Left ventricle myocardium superior (tissue), 1 donor: ENCODE results near the gene RELT. TPM values are rescaled to one million over a fixed set of nuclear protein-coding genes. Genes with fewer than 3 reads are reported as not detected.
A peak's percentile ranks its signal among the peaks of the same experiment; 100 is the strongest.

Experiments used
- ATAC-seq: fragments of 200-7000 bp; cut with Tn5 transposase; one replicate; pipeline ENCODE4 v1.9.1; 2020; ENCODE audit warnings: mild to moderate bottlenecking, moderate library complexity
- DNase-seq: peaks from one replicate; pipeline ENCODE4 v3.0.0-alpha.2; 2020
- intact Hi-C: fragments of 100-400 bp; cut with micrococcal nuclease; formaldehyde crosslinking; loops from one replicate; pipeline ENCODE4 v1.11.0; 2022
- total RNA-seq: library from RNA; stranded (reverse); fragmentation: NEBNext Ultra II Directional; extraction: Animal tissue kit (Norgen Biotek cat#: 25700); gene quantifications from one replicate; pipeline ENCODE4 v1.2.1, GENCODE V29; 2021
- donor health status: DM: no; HTN: yes; CAD: no; lungs with severe emphysema.

The RELT gene
- total RNA-seq, 1 donor from 2014 or later: 1.8 TPM

DNA sequence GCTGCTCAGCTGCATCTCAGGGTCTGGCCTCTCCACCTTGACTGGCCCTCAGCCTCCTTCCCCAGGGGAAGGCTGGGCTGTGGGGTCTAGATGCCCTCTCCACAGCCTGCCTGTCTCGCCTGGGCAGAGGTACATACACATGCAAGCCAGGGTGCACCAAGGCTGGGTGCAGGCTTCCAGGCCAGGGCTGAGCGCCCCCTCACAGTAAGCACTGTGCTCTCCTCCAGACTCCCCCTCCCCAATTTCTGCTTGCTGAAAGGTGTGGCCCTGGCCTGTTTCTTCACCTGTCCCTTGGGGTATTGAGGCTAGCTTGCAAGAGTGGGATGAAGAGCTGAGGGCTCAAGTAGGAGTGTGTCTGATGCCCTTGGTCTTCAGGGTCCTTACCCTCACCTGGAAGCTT, 22.5 kb downstream of the RELT start:
- ATAC-seq: no peak
- intact Hi-C loops: no loop called here
- no peak for DNase-seq

DNA sequence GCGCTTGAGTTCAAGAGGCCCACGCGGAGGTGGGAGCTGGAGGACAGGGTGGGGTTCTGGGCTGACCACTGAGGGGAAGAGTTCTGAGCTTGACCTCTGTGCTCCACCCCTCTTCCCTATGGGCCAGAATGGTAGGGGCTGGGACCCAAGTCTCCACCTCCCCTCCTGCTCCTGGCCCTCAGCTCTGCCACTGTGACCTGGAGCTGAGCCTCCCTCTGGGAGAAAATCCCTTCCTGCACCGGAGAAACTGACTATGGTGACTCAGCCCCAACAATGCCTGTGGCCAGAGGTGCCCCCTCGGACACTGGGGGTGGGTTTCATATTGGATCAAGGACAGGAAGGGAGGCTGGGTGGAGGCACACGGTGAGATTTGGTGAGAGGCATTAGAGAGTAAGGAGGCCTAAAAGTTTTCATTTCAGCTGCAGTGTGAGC, 23.0 kb downstream of the RELT start:
- ATAC-seq: peak; percentile 33
- intact Hi-C loops: no loop called here
- no peak for DNase-seq

- DNase-seq: no peak
- no peak for ATAC-seq
- intact Hi-C loops: loop anchor here (10.0 kb wide), 1 partner anchor 265 kb away; no protein-coding TSS in a partner anchor
Measured at GRCh38 chr11:73399636-73400035, 23.4 kb downstream of the RELT start.

GRCh38 chr11:73400293-73400692, 24.1 kb downstream of the RELT start:
- ATAC-seq (no peak), DNase-seq (no peak)
- intact Hi-C loops: loop anchor here (10.0 kb wide), 1 partner anchor 265 kb away; no protein-coding TSS in a partner anchor

DNA sequence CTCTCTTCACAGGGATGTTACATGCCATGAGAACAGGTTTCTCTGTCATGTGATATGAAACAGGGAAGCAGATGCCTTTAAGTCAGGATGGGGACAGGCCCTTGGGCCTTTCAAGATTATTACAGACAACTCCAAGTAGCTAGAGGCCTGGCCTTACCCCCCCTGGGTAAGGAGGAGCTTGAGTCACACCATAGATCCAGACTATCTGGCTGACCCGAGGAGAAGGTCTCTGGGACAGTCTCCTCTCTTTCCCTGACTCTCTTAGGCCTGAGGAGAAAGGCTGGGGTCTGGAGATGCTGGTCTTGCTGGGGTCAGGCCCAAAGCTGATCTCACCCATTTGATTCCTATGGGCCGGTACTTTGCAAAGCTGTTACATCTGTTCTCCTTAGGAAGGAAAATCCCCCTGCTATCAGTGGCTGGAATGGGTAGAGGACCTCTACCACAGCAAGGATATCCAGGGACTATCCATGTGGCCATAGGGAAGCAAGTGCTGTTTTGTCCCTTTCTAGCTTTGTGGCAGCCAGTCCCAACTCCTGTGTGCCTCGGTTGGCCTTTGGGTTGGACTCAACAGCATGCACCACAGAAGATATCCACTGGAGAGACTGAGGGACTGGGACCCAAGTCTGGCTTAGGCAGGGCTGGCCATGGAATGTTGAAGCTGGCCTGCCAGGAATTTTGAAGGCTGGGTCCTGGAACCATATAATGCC, 25.2 kb downstream of the RELT start:
- intact Hi-C loops: loop anchor here (10.0 kb wide), 1 partner anchor 263 kb away; no protein-coding TSS in a partner anchor
- ATAC-seq (no peak), DNase-seq (no peak)

DNA sequence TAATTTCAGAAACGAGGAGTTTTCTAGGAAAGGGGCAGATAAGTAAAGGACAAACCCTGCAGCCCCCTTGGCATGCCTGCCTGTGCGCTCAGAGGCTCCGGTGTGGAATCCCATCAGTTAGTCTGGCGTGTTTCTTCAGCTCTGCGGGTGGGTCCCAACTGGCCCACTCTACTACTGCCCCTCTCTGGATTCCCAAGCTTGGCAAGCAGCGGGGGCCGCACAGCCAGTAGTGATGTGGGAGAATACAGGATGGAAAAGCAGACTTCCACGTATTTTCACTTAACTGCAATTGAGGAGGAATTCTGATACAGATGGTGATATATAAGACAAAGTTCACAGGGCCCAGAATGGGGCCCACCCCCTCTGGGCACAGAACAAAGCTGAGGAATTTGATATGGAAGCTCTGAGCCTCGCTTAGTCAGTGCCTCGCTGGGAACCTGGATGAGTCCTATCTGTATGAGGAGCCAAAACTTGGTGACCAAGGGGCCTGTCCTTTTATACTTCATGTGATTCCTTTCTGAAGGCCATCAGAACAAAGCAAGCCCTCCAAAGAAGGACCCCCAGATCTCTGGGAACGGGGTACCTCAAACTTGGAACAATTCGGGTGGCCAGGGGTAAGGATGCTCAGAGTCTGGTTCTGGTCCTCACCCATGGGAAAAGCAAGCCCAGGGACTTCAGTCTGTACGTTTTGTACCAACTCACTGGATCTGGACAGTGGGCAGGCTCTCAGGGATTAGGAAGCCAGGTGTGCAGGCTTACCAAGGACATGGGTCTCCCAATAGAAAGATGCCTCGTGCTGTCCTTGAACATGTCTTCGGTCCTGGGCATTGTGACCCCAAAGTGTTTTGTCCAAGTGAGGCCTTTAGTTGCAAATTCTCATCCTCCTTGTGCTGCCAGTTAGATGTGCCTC, 26.0 kb downstream of the RELT start:
- intact Hi-C loops: loop anchor here (10.0 kb wide), 1 partner anchor 263 kb away; no protein-coding TSS in a partner anchor
- DNase-seq: no peak
- ATAC-seq: no peak

GRCh38 chr11:73402834-73403185, 26.6 kb downstream of the RELT start:
- DNase-seq (no peak), ATAC-seq (no peak)
- intact Hi-C loops: loop anchor here (10.0 kb wide), 1 partner anchor 262 kb away; no protein-coding TSS in a partner anchor

DNA sequence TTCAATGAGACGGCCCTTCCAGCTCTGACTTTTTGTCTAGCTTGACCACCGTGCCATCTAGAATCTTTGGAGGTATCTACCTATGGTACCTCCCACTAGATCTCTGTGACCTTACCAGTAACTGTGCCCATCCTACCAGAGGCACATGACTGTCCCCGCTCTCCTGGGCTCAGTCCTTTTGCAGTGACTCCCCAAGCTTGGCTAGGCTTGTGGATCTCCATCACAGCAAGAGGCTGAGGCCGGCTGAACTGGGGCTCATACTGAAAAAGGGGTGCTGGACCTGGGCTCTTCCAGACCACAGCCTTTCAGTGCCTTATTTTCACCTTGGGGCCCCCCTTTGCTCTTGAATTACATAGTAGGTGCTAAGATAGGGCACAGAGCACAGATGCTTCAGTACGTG, 27.3 kb downstream of the RELT start:
- peak; percentile 14 for ATAC-seq
- intact Hi-C loops: loop anchor here (10.0 kb wide), 1 partner anchor 261 kb away; no protein-coding TSS in a partner anchor

DNA sequence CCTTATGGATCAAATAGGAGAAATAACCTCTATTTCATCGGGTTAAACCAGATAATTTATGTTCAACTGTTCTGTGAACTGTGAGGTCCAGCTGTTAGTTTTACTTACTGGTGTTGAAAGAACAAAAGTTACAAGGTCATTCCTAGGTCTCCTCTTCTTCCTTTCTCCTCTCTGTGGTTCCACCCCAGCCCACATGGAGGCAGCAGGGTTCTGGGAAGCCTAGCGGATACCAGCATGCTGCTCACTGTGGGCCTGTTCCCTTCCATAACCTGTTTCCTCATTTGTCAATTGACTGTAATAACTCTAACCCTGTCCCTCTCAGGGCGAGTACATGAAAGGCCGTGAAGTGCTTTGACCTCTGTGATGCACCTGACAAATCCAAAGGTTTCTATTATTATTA, 27.8 kb downstream of the RELT start:
- DNase-seq (peak; percentile 81), ATAC-seq (peak; percentile 92)
- intact Hi-C loops: loop anchor here (10.0 kb wide), 1 partner anchor 261 kb away; no protein-coding TSS in a partner anchor

More for the DNA sequence above, 27.3 kb downstream of the RELT start:
- DNase-seq: no peak

DNA sequence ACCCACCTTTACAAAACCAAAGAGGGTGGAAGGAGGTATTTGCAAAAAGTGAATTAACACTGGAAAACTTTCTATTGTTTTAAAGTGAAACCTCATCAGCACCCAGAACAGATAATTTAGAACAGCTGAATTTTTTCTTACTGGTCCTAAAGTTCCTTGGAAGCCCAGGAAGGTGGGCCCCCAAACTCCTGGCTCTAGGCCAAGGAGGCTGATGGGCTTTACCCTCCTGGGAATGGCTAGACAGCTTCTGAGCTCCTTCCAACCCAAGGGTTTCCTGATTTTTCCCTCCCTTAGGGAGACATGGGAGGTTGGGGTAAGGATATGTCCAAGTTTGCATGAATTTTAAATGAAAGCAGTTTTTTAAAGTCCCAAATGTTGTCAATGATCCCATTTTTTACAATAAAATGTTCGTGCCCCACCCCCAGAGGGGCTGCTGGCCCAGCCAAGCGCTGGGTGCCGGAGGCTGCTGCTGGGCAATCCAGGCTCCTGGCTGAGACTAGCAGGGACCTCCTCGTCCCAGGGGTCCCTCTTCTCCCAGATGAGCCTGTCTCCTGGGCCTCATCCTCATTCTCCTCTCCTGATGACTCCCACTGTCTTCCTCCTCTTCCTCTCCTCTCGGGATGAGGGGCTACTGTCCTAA, 28.4 kb downstream of the RELT start:
- intact Hi-C loops: loop anchor here (10.0 kb wide), 1 partner anchor 260 kb away; no protein-coding TSS in a partner anchor
- DNase-seq (no peak), ATAC-seq (no peak)

- DNase-seq (no peak), ATAC-seq (no peak)
- intact Hi-C loops: loop anchor here (10.0 kb wide), 1 partner anchor 260 kb away; no protein-coding TSS in a partner anchor
Measured at GRCh38 chr11:73405146-73405510, 28.9 kb downstream of the RELT start.

DNA sequence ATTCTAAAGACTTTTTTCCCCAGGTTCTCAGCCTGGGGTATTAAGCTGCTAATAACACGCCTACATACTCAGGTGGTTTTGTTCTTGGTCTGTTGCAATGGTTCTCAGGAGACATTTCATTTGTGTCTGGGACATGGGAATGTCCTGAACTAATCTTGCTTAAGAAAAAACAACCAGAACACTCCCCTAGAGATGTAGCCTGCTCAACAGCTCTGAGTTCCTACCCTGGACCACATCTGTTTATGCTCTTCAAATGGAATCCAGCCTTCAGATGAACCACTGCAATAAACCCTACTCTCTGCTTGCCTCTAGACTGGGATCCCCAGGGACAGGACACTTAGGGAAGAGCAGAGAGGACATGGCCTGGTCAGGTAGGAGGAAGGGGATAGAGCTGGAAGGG, 29.9 kb downstream of the RELT start:
- ATAC-seq: no peak
- intact Hi-C loops: loop anchor here (10.0 kb wide), 1 partner anchor 259 kb away; no protein-coding TSS in a partner anchor
- no peak for DNase-seq

GRCh38 chr11:73406619-73407018, 30.4 kb downstream of the RELT start:
- ATAC-seq (no peak), DNase-seq (no peak)
- intact Hi-C loops: loop anchor here (10.0 kb wide), 1 partner anchor 258 kb away; no protein-coding TSS in a partner anchor

GRCh38 chr11:73409431-73409830, 33.2 kb downstream of the RELT start:
- ATAC-seq (no peak), DNase-seq (no peak)
- intact Hi-C loops: loop anchor here (10.0 kb wide), 1 partner anchor 255 kb away; no protein-coding TSS in a partner anchor

DNA sequence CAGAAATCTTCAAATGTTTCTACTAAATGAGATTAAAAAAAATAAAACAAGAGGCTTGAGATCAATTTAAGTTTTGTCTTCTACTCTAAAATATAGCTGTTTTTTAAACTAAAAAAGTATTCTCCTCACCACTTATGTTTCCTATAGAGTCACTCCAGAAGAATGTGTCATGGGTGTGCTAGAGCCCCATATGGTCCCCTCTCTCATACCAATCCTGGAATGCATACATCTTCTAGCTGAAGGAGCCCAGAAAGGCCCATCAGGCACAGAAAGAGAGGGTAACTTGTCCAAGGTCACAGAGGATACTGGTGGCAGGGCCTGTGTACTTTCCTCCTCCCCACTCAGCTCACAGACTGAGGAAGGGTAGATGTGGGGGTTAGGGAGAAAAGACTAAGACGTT, 34.4 kb downstream of the RELT start:
- DNase-seq: no peak
- intact Hi-C loops: no loop called here
- no peak for ATAC-seq

- ATAC-seq (no peak), DNase-seq (no peak)
- intact Hi-C loops: no loop called here
Measured at GRCh38 chr11:73411031-73411430, 34.8 kb downstream of the RELT start.

- DNase-seq (no peak), ATAC-seq (no peak)
- intact Hi-C loops: no loop called here
Measured at GRCh38 chr11:73412308-73412707, 36.1 kb downstream of the RELT start.

GRCh38 chr11:73413256-73413655, 37.1 kb downstream of the RELT start:
- no peak for ATAC-seq
- DNase-seq: no peak
- intact Hi-C loops: no loop called here

- intact Hi-C loops: no loop called here
- DNase-seq (no peak), ATAC-seq (peak; percentile 41)
Measured at GRCh38 chr11:73414977-73415651, 38.9 kb downstream of the RELT start.
